Skeletal muscle cell (primary cell): Measurements from ENCODE around the gene ENTPD6.
"Not testable (repeated sequence)": the region's sequence is repeated elsewhere in the genome, so short reads cannot be mapped to it uniquely, and the experiment has no call there.

Source experiments
- DNase-seq: peaks from one replicate; pipeline ENCODE4 v3.0.0-alpha.2; 2010; ENCODE audit warnings: low read depth
- H3K4me3 ChIP-seq: 2 replicates; pipeline ENCODE4 v1.5.1; 2011; ENCODE audit warnings: low read depth, mild to moderate bottlenecking, control low read depth, low read length, moderate library complexity

The ENTPD6 gene

DNA sequence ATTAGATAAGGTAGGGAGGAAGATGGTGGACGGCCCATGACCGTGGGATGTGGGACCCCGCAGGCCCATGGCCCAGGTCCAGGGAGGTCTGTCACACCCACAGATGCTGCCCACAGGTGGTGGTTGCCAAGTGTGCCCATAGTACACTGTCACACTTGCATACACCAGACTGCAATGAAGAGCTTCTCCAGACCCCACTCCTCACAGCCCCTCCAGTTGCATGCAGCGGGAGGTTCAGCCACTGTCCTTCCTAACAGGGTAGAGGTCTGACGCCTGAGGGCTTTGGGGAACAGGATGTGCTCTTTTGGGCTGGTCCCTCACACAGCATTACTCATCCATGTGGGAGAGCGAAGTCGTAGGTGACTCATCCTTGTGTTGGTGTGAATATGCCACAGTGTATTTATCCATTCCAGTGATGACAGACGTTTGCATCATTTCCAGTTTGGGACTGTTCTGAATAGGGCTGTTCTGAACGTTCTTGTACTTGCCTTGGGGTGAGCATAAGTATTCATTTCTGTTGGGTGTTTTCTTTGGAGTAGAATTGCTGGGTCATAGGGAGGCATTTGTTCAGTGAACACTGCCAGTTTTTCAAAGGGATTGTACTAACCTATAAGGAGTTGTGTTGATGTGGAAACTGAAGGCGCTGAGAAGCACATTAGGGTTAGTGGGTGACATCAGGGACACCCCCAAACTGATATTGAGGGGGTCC lies 42.3 kb downstream of the ENTPD6 start:
- no peak overlapping the region for H3K4me3 ChIP-seq
- DNase-seq = peak; percentile 100

DNA sequence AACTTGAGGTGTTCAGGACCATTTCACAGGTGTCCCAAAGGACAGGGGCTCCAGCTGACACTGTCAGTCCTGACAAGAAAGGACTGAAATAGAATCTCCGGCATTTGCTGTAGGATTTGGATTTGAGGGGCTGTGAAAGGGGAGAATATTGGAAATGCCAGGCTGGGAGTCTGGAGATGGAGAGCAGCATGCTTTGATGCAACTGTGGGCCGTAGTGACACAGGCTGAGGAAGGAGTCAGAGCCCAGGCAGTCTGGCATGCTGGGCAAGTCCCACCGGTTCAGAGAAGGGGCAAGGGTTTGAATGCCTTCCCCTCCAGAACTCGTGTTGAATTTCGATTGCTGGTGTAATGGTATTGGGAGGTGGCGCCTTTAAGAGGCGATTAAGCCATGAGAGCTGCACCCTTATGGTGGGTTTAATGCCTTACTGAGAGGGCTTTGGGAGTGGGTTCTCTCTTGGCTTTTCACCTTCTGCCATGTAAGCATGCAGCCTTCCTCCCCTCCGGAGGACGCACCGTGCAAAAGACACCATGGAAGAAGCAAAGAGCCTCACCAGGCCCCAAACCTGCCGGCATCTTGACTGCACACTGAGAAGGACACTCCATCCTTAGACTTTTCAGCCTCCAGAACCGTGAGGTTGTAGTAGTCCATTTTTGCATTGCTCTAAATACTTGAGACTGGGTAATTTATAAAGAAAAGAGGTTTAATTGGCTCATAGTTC lies 43.0 kb downstream of the ENTPD6 start:
- no peak overlapping the region for H3K4me3 ChIP-seq
- DNase-seq = no peak

DNA sequence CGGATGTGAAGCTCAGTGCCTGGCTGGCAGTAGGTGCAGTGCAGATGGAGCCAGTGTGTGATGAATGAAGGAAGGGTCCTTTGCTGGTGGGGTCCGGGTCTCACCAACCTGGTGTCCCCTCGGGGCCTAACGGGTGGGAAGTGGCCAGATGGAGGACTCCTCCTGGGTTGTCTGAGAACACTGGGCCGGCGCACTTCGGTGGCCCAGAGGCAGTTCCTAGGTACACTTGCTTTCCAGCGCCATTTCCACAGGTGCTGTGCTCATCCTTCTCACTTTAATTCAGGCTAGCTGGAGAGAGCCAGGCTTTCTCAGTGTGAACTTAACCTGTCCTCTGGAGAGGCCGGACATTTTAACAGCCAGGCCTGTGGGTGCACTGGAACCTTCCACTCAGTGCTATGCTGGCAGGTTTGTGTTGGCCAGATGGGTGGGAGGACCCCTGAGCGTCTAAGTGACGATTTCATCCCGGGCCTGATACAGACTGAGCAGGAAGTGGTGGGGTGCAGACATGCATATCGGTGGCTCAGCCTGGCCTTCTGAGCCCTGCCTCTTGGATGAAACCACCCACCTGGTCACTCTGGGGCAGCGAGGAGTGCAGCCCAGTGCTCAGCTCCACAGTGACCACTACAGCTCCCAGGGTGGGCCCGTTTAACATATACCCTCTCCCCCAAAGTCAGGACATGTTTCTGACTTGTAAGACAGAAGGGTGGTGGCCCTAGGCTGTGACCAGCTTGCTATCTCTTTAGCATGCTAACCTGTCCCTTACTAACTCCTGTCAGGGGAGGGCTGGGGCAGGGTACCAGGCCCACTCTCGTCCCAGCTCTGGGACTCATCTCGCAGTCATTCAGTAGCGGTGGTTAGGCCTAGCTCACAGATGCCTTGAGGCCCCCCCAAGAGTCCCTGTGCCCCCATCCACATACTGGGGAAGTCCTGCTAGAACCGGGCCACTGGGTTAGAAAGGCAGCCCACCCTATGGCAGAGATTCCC lies 44.2 kb downstream of the ENTPD6 start:
- H3K4me3 ChIP-seq = no peak overlapping the region
- no peak for DNase-seq

DNA sequence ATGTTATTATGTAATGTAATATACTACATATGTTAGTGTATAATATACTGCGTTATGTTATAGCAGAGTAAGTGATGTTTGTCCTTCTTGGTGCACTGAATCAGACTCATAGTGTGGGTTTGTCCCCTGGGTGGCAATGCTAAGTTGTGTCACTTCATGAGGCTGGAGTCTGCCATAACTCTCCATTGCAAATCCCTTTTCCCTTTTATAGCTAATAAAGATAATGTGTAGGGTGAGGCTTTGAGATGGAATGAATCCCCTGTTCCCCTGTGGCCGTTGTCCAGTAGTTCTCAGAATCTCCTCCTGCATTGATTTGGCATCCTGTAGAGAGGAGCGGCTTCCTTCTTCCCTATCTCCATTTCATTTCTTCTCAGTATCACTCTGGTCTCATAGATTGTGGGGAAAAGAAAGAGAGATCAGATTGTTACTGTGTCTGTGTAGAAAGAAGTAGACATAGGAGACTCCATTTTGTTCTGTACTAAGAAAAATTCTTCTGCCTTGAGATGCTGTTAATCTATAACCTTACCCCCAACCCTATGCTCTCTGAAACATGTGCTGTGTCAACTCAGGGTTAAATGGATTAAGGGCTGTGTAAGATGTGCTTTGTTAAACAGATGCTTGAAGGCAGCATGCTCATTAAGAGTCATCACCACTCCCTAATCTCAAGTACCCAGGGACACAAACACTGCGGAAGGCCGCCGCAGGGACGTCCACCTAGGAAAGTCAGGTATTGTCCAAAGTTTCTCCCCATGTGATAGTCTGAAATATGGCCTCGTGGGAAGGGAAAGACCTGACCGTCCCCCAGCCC lies 45.5 kb downstream of the ENTPD6 start:
- H3K4me3 ChIP-seq, DNase-seq: not testable (repeated sequence)

GRCh38 chr20:25241659-25241955 lies 46.1 kb downstream of the ENTPD6 start:
- DNase-seq, H3K4me3 ChIP-seq: not testable (repeated sequence)

- no peak for DNase-seq
These were observed 46.7 kb downstream of the ENTPD6 start for GRCh38 chr20:25242231-25242630.

DNA sequence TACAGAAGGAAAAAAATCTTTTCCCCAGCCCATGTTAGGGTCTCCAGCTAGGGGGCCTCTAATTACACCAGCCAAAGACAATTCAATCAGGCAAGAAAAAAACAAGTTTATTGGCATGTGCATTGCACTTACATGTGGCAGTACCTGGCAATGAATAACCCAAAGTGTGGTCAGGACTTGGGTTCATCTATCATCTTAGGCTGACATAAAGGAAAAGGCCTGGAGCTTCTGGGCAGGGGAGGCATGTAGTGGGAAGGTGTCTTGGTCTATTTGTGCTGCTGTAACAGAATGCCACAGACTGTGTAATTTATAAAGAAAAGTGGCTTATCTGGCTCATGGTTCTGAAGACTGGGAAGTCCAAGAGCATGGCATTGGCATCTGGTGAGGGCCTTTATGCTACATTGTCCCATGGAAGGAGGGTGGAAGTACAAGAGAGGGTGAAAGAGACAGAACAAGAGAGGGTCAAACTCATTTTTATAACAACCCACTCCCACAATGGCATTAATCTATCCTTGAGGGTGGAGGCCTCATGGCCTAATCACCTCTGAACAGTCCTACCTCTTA lies 48.0 kb downstream of the ENTPD6 start:
- no peak overlapping the region for H3K4me3 ChIP-seq
- DNase-seq = no peak

More at GRCh38 chr20:25242231-25242630, 46.7 kb downstream of the ENTPD6 start:
- H3K4me3 ChIP-seq = no peak overlapping the region

- no peak overlapping the region for H3K4me3 ChIP-seq
- no peak for DNase-seq
These were observed 49.5 kb downstream of the ENTPD6 start for GRCh38 chr20:25244976-25245375.

GRCh38 chr20:25245461-25245860 lies 49.9 kb downstream of the ENTPD6 start:
- no peak overlapping the region for H3K4me3 ChIP-seq
- no peak for DNase-seq

DNA sequence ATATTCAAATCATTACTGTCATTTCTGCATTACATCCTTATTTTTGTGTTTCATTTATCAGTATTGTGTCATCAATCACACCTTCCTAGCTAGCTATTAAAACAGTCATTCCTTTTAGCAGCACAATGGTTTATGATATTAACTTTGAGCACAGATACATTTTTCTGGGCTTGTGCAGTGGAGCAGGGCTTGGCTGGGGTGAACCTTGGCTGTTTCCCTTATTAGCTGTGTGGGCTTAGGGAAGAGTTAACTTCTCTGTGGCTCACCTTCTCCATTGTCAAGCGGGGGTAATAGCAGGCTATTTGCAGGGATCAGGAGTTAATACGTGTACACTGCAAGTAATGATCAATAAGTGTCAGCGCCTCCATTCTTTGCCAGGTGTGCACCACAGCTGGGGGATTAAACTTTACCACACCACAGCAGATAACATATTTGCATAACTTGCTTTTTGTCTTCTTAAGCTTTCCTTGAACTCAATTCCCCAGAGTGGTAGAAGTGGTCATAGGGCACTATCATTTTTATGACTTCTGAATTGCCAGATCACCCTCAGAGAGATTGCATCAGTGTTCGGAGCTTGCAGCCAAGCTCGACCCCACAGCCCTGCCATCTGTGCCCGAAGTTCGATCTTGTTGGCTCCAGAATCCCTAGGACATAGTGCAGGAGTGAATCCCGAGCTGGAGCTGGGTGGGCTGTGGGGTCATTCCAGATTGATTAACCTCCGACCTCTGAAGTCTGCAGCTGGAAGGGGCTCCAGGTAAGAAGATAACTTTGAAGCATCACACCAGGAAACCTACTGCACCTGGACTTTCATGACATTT lies 50.9 kb downstream of the ENTPD6 start:
- no peak for DNase-seq
- H3K4me3 ChIP-seq = peak overlapping the region; percentile 75

- DNase-seq = no peak
- H3K4me3 ChIP-seq = peak overlapping the region; percentile 75
These were observed 51.5 kb downstream of the ENTPD6 start for GRCh38 chr20:25247000-25247517.

DNA sequence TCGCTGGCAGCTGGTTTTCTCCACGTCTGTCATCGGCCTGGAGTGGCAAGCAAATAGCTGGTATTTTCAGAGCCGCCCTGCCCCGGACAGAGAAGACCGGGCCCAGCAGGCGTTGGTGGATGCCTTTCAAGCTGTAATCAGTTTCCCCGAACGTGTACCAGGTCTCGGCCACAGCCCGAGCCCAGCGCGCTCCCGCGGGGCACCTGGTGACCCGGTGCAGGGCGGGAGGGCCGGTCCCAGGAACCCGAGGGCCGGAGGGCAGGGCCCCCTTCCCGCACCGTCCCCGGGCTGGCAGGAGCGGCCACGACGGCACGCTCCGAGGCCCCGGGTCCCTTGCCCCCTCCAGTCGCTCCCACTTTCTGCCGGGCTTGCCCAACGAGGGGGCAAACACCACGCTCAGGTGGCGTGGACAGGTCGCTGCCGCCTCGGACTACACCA lies 52.0 kb downstream of the ENTPD6 start:
- DNase-seq = no peak

DNA sequence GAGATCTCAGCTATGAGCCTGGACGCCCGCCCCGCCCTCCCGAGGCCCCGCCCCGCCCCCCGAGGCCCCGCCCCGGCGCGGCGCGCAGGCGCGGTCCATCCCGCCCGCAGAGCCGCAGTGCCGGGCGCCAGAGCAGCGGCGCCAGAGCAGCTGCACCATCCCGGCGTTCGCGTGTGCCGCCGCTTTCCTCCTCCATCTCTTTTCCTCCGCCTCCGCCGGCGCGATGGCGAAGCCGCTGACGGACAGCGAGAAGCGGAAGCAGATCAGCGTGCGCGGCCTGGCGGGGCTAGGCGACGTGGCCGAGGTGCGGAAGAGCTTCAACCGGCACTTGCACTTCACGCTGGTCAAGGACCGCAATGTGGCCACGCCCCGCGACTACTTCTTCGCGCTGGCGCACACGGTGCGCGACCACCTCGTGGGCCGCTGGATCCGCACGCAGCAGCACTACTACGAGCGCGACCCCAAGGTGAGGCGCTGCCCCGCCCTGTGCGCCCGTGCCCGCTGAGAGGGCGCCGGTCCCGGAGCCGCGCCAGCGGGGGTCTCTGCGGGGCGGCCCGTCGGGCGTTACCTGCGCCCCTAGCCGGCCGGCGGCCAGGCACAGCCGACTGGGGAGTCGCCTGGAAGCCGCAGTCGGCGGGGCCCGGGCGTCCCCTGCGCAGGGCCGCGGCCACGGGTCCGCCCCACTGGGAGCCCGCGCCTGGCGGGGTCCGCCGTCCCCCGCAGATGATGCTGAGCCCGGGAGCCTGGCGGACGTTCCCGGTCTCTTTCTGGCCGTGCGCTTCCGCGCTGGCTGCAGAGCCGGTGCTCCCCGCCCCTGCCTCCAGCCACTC lies 52.7 kb downstream of the ENTPD6 start, which contains the start of gene PYGB:
Gene PYGB (plus strand): TSS at position 130 of the 830 bp plus-strand sequence. CDS start 94 bp downstream, at position 224.
- peak within 1 kb of the TSS; percentile 75 for H3K4me3 ChIP-seq
- no peak for DNase-seq

More for the DNA sequence above, 52.0 kb downstream of the ENTPD6 start:
- peak overlapping the region; percentile 75 for H3K4me3 ChIP-seq

GRCh38 chr20:25248786-25249172 lies 53.3 kb downstream of the ENTPD6 start:
- peak overlapping the region; percentile 75 for H3K4me3 ChIP-seq
- no peak for DNase-seq

- DNase-seq = no peak
- peak overlapping the region; percentile 75 for H3K4me3 ChIP-seq
These were observed 53.9 kb downstream of the ENTPD6 start for GRCh38 chr20:25249198-25249931.

GRCh38 chr20:25250508-25250907 lies 55.0 kb downstream of the ENTPD6 start:
- DNase-seq = no peak
- H3K4me3 ChIP-seq = peak overlapping the region; percentile 75
